ENCODE measurements around the gene UNC119B. TPM values are rescaled to one million over a fixed set of nuclear protein-coding genes. Genes with fewer than 3 reads are reported as not detected.

The UNC119B gene
- total and polyA plus RNA-seq, 4 donors, result 8.6 to 43.2 (median 25.7) TPM

DNA sequence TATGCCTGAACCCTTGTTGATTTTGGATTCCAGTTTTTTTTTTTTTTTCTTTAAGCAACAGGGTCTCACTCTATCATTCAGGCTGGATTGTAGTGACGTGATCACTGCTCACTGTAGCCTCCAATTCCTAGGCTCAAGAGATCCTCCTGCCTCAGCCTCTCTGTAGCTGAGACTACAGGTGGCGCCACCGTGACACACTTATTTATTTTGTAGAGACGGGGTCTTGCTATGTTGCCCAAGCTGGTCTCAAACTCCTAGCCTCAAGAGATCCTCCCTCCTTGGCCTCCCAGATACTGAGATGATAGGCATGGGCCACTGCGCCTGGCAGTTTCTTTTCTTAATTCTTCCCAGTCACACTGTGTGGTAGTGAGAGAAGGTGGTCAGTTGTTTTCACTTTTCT lies 40.5 kb downstream of the UNC119B start:
- H3K36me3 ChIP-seq (ENCODE audit: control insufficient read depth in 4 of 4, insufficient read depth in 4 of 4, low read length in 4 of 4), result no peaks in the 10 kb centered on the region
- DNase-seq, result no peak
- no peaks in the 10 kb centered on the region for H3K4me1 ChIP-seq (ENCODE audit: control insufficient read depth in 5 of 5, insufficient read depth in 5 of 5, low read length in 5 of 5)
- no peak for TF ChIP-seq CTCF (IDR thresholded peaks at IDR 0.05; ENCODE audit: control extremely low read depth, extremely low read depth)
- H3K27me3 ChIP-seq (ENCODE audit: control insufficient read depth in 3 of 3, insufficient read depth in 3 of 3, low read length in 2 of 3), result no peaks in the 10 kb centered on the region
- H3K9me3 ChIP-seq (ENCODE audit: control insufficient read depth in 4 of 4, insufficient read depth in 3 of 4, low read length in 3 of 4), result no peaks in the 10 kb centered on the region
- WGBS, 2 donors, result 95 to 96% methylated on average over 5 of the region's 5 CpGs
- no peak for ATAC-seq (ENCODE audit: insufficient read depth, low FRiP score)
- H3K9ac ChIP-seq (ENCODE audit: insufficient read depth in 1 of 2, low read length in 2 of 2), result no peak overlapping the region
- no peak overlapping the region for H3K27ac ChIP-seq (ENCODE audit: low read depth in 1 of 2, low read length in 1 of 2)
- no peak overlapping the region for H3K4me3 ChIP-seq

DNA sequence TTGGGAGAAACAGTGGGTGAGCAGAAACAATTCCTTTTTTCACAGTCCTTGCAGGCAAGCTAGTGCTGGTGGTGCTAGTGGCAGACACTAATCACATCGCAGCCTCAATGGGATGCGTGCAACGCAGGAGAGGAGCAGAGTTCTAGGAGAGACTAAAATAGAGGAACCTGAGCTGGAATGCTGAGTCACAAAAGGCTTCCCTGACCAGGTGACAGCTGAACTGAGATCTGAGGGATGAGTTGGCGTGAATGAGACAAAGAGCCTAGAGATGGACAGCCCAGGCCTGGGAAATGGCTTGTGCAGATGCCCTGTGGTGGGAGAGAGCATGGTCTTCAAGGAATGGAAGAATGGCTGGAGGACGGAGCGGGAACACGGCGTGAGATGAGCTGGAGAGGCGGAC lies 41.1 kb downstream of the UNC119B start:
- ATAC-seq (ENCODE audit: insufficient read depth, low FRiP score) (no peak), DNase-seq (no peak)
- Histone ChIP-seq H3K9me3 (ENCODE audit: control insufficient read depth in 4 of 4, insufficient read depth in 3 of 4, low read length in 3 of 4) (no peaks in the 10 kb centered on the region), H3K27me3 (ENCODE audit: control insufficient read depth in 3 of 3, insufficient read depth in 3 of 3, low read length in 2 of 3) (no peaks in the 10 kb centered on the region), H3K27ac (ENCODE audit: low read depth in 1 of 2, low read length in 1 of 2) (no peak overlapping the region), H3K4me3 (no peak overlapping the region), H3K4me1 (ENCODE audit: control insufficient read depth in 5 of 5, insufficient read depth in 5 of 5, low read length in 5 of 5) (no peaks in the 10 kb centered on the region), H3K36me3 (ENCODE audit: control insufficient read depth in 4 of 4, insufficient read depth in 4 of 4, low read length in 4 of 4) (no peaks in the 10 kb centered on the region), H3K9ac (ENCODE audit: insufficient read depth in 1 of 2, low read length in 2 of 2) (no peak overlapping the region)
- 96 to 98% methylated on average over 9 of the region's 9 CpGs for WGBS, 2 donors
- TF ChIP-seq CTCF (IDR thresholded peaks at IDR 0.05; ENCODE audit: control extremely low read depth, extremely low read depth), result no peak

DNA sequence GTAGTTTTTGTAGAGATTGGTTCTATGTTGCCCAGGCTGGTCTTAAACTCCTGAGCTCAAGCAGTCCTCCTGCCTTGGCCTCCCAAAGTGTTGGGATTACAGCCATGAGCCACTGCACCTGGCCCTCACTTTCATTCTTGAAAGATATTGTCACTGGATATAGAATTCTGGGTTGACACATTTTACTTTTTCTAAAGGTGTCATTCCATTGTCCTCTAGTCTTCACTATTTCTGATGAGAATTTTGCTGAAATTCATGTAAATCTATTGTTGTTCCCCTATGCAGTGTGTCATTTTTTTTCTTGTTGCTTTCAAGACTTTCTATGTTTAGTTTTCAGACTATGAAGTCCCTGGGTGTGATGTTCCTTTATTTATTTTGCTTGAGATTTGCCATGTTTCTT lies 44.5 kb downstream of the UNC119B start:
- no peak for TF ChIP-seq CTCF (IDR thresholded peaks at IDR 0.05; ENCODE audit: control extremely low read depth, extremely low read depth)
- DNase-seq (no peak), ATAC-seq (ENCODE audit: insufficient read depth, low FRiP score) (no peak)
- H3K4me1 ChIP-seq (ENCODE audit: control insufficient read depth in 5 of 5, insufficient read depth in 5 of 5, low read length in 5 of 5), result no peaks in the 10 kb centered on the region
- H3K27ac ChIP-seq (ENCODE audit: low read depth in 1 of 2, low read length in 1 of 2), result no peak overlapping the region
- no peaks in the 10 kb centered on the region for H3K27me3 ChIP-seq (ENCODE audit: control insufficient read depth in 3 of 3, insufficient read depth in 3 of 3, low read length in 2 of 3)
- no peaks in the 10 kb centered on the region for H3K36me3 ChIP-seq (ENCODE audit: control insufficient read depth in 4 of 4, insufficient read depth in 4 of 4, low read length in 4 of 4)
- H3K9me3 ChIP-seq (ENCODE audit: control insufficient read depth in 4 of 4, insufficient read depth in 3 of 4, low read length in 3 of 4), result no peaks in the 10 kb centered on the region
- no peak overlapping the region for H3K4me3 ChIP-seq
- H3K9ac ChIP-seq (ENCODE audit: insufficient read depth in 1 of 2, low read length in 2 of 2), result no peak overlapping the region

DNA sequence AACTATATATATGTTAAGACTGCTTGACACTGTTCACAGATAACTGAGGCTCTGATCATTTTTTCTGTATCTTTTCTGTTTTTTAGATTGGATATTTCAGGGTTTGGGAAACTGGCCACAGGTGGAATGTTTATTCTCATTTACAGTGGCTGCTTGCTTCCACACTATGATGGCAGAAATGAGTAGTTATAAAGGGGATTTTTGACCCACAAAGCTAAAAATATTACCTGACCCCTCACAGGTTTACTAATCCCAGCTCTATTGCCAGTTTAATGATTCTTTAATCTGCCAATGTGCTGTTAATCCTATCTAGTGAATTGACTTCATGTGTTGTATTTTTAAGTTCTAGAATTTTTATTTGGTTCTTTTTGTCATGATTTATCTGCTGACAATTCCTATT lies 45.0 kb downstream of the UNC119B start:
- TF ChIP-seq CTCF (IDR thresholded peaks at IDR 0.05; ENCODE audit: control extremely low read depth, extremely low read depth), result no peak
- Histone ChIP-seq H3K9me3 (ENCODE audit: control insufficient read depth in 4 of 4, insufficient read depth in 3 of 4, low read length in 3 of 4) (no peaks in the 10 kb centered on the region), H3K4me3 (no peak overlapping the region), H3K27ac (ENCODE audit: low read depth in 1 of 2, low read length in 1 of 2) (no peak overlapping the region), H3K27me3 (ENCODE audit: control insufficient read depth in 3 of 3, insufficient read depth in 3 of 3, low read length in 2 of 3) (no peaks in the 10 kb centered on the region), H3K4me1 (ENCODE audit: control insufficient read depth in 5 of 5, insufficient read depth in 5 of 5, low read length in 5 of 5) (no peaks in the 10 kb centered on the region), H3K9ac (ENCODE audit: insufficient read depth in 1 of 2, low read length in 2 of 2) (no peak overlapping the region), H3K36me3 (ENCODE audit: control insufficient read depth in 4 of 4, insufficient read depth in 4 of 4, low read length in 4 of 4) (no peaks in the 10 kb centered on the region)
- no peak for ATAC-seq (ENCODE audit: insufficient read depth, low FRiP score)
- no peak for DNase-seq
